Measurements from ENCODE around the gene SLC35E2B.
"Not testable (repeated sequence)": the region's sequence is repeated elsewhere in the genome, so short reads cannot be mapped to it uniquely, and the experiment has no call there.

The SLC35E2B gene

DNA sequence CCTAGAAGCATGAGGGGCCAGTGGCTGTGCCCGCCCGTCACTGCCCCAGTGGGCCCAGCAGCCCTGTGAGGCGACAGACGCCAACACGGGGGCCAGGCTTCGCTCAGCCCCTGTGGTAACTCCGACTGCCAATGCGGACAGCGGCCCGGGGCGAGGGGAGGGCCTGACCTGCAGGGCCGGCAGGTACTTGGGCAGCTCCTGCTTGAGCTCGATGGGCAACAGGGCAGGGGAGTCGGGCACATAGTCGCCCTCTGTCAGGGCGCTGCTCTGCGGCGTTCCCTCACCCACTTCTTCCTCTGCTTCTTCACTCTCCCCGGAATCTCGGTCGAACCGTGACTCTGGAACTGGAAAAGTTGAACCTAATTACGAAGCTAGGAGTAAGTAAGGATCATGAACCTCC is 14.6 kb upstream of the SLC35E2B start:
- not testable (repeated sequence) for H3K4ac ChIP-seq (ENCODE audit: low read depth, low read length); H3K56ac ChIP-seq (ENCODE audit: low read length); H2BK120ac ChIP-seq (ENCODE audit: low read depth, low read length); DNase-seq; H3K27ac ChIP-seq (ENCODE audit: low read depth, low read length); H3K36me3 ChIP-seq (ENCODE audit: control insufficient read depth, insufficient read depth, low read length); H3K4me1 ChIP-seq (ENCODE audit: control insufficient read depth, low read depth, low read length); H3K27me3 ChIP-seq (ENCODE audit: insufficient read depth, low read length, poor library complexity); H3K79me1 ChIP-seq (ENCODE audit: low read length); H3K79me2 ChIP-seq (ENCODE audit: control insufficient read depth, insufficient read depth, low read length); H4K5ac ChIP-seq (ENCODE audit: low read length); H3K4me3 ChIP-seq (ENCODE audit: low read length); H3K9ac ChIP-seq (ENCODE audit: low read length); H4K8ac ChIP-seq (ENCODE audit: low read depth, low read length); H2AK5ac ChIP-seq (ENCODE audit: low read length); H3K18ac ChIP-seq (ENCODE audit: low read length); H2BK15ac ChIP-seq (replicated peaks; ENCODE audit: low read depth); H3K23ac ChIP-seq (ENCODE audit: low read length); H2BK5ac ChIP-seq (ENCODE audit: low read length); H3K4me2 ChIP-seq (ENCODE audit: low read length)
- WGBS (ENCODE audit: extremely low coverage, insufficient coverage, low lambda C conversion rate): no CpG with 5 or more reads among the region's 23 CpGs

- H3K79me2 ChIP-seq (ENCODE audit: control insufficient read depth, insufficient read depth, low read length); H3K4me2 ChIP-seq (ENCODE audit: low read length); H2BK5ac ChIP-seq (ENCODE audit: low read length); H3K23ac ChIP-seq (ENCODE audit: low read length); H4K8ac ChIP-seq (ENCODE audit: low read depth, low read length); H3K27me3 ChIP-seq (ENCODE audit: insufficient read depth, low read length, poor library complexity); H3K56ac ChIP-seq (ENCODE audit: low read length); H2BK15ac ChIP-seq (replicated peaks; ENCODE audit: low read depth); H3K18ac ChIP-seq (ENCODE audit: low read length); H3K9ac ChIP-seq (ENCODE audit: low read length); H3K4me1 ChIP-seq (ENCODE audit: control insufficient read depth, low read depth, low read length); H3K27ac ChIP-seq (ENCODE audit: low read depth, low read length); DNase-seq; H3K36me3 ChIP-seq (ENCODE audit: control insufficient read depth, insufficient read depth, low read length); H3K4ac ChIP-seq (ENCODE audit: low read depth, low read length); H2AK5ac ChIP-seq (ENCODE audit: low read length); H3K4me3 ChIP-seq (ENCODE audit: low read length); H4K5ac ChIP-seq (ENCODE audit: low read length); H2BK120ac ChIP-seq (ENCODE audit: low read depth, low read length); H3K79me1 ChIP-seq (ENCODE audit: low read length): not testable (repeated sequence)
- WGBS (ENCODE audit: extremely low coverage, insufficient coverage, low lambda C conversion rate): no CpG with 5 or more reads among the region's 10 CpGs
Observed at GRCh38 chr1:1705623-1706022, 13.0 kb upstream of the SLC35E2B start.

GRCh38 chr1:1704284-1704957 is 11.8 kb upstream of the SLC35E2B start:
- not testable (repeated sequence) for H3K4me1 ChIP-seq (ENCODE audit: control insufficient read depth, low read depth, low read length); H3K36me3 ChIP-seq (ENCODE audit: control insufficient read depth, insufficient read depth, low read length); H3K23ac ChIP-seq (ENCODE audit: low read length); H3K9ac ChIP-seq (ENCODE audit: low read length); H2AK5ac ChIP-seq (ENCODE audit: low read length); H3K4ac ChIP-seq (ENCODE audit: low read depth, low read length); H3K27ac ChIP-seq (ENCODE audit: low read depth, low read length); H2BK15ac ChIP-seq (replicated peaks; ENCODE audit: low read depth); H3K18ac ChIP-seq (ENCODE audit: low read length); H3K27me3 ChIP-seq (ENCODE audit: insufficient read depth, low read length, poor library complexity); H4K5ac ChIP-seq (ENCODE audit: low read length); H3K4me3 ChIP-seq (ENCODE audit: low read length); H2BK5ac ChIP-seq (ENCODE audit: low read length); H3K79me1 ChIP-seq (ENCODE audit: low read length); H2BK120ac ChIP-seq (ENCODE audit: low read depth, low read length); H3K4me2 ChIP-seq (ENCODE audit: low read length); H3K56ac ChIP-seq (ENCODE audit: low read length); H4K8ac ChIP-seq (ENCODE audit: low read depth, low read length); H3K79me2 ChIP-seq (ENCODE audit: control insufficient read depth, insufficient read depth, low read length); DNase-seq
- WGBS (ENCODE audit: extremely low coverage, insufficient coverage, low lambda C conversion rate): no CpG with 5 or more reads among the region's 27 CpGs

DNA sequence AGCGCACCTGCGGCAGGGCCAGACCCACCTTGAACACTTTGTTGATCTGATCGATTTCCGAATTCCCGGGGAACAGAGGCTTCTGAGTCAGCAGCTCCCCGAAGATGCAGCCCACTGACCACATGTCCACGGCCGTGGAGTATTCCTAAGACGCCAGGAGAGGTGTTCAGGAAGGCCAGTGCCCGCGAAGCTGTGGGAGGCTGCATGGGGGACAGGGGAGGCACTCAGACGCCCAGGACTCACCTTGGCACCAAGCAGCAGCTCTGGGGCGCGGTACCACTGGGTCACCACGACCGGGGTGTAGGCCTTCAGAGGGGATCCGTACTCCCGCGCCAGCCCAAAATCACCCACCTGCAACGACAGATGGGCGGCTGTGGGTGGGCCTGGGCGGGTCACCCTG is 11.2 kb upstream of the SLC35E2B start:
- no peak overlapping the region for H3K4me3 ChIP-seq (ENCODE audit: low read length)
- no peak overlapping the region for H4K5ac ChIP-seq (ENCODE audit: low read length)
- no peak for DNase-seq
- no peak overlapping the region for H2AK5ac ChIP-seq (ENCODE audit: low read length)
- no peak overlapping the region for H3K9ac ChIP-seq (ENCODE audit: low read length)
- H2BK15ac ChIP-seq (replicated peaks; ENCODE audit: low read depth): no peak overlapping the region
- H3K4me1 ChIP-seq (ENCODE audit: control insufficient read depth, low read depth, low read length): no peaks in the 10 kb centered on the region
- H3K4me2 ChIP-seq (ENCODE audit: low read length): no peak overlapping the region
- H2BK120ac ChIP-seq (ENCODE audit: low read depth, low read length): no peak overlapping the region
- H3K56ac ChIP-seq (ENCODE audit: low read length): no peak overlapping the region
- no peaks in the 10 kb centered on the region for H3K36me3 ChIP-seq (ENCODE audit: control insufficient read depth, insufficient read depth, low read length)
- H3K4ac ChIP-seq (ENCODE audit: low read depth, low read length): no peak overlapping the region
- H3K18ac ChIP-seq (ENCODE audit: low read length): no peak overlapping the region
- no peak overlapping the region for H4K8ac ChIP-seq (ENCODE audit: low read depth, low read length)
- H3K27me3 ChIP-seq (ENCODE audit: insufficient read depth, low read length, poor library complexity): no peaks in the 10 kb centered on the region
- no CpG with 5 or more reads among the region's 22 CpGs for WGBS (ENCODE audit: extremely low coverage, insufficient coverage, low lambda C conversion rate)
- H3K27ac ChIP-seq (ENCODE audit: low read depth, low read length): no peak overlapping the region
- no peaks in the 10 kb centered on the region for H3K79me1 ChIP-seq (ENCODE audit: low read length)
- H2BK5ac ChIP-seq (ENCODE audit: low read length): no peak overlapping the region
- no peak overlapping the region for H3K23ac ChIP-seq (ENCODE audit: low read length)
- no peaks in the 10 kb centered on the region for H3K79me2 ChIP-seq (ENCODE audit: control insufficient read depth, insufficient read depth, low read length)

- H2BK5ac ChIP-seq (ENCODE audit: low read length); H3K79me2 ChIP-seq (ENCODE audit: control insufficient read depth, insufficient read depth, low read length); DNase-seq; H3K9ac ChIP-seq (ENCODE audit: low read length); H4K8ac ChIP-seq (ENCODE audit: low read depth, low read length); H3K56ac ChIP-seq (ENCODE audit: low read length); H3K4me3 ChIP-seq (ENCODE audit: low read length); H2BK15ac ChIP-seq (replicated peaks; ENCODE audit: low read depth); H3K27ac ChIP-seq (ENCODE audit: low read depth, low read length); H3K36me3 ChIP-seq (ENCODE audit: control insufficient read depth, insufficient read depth, low read length); H3K23ac ChIP-seq (ENCODE audit: low read length); H3K27me3 ChIP-seq (ENCODE audit: insufficient read depth, low read length, poor library complexity); H3K18ac ChIP-seq (ENCODE audit: low read length); H4K5ac ChIP-seq (ENCODE audit: low read length); H3K79me1 ChIP-seq (ENCODE audit: low read length); H2BK120ac ChIP-seq (ENCODE audit: low read depth, low read length); H3K4me1 ChIP-seq (ENCODE audit: control insufficient read depth, low read depth, low read length); H2AK5ac ChIP-seq (ENCODE audit: low read length); H3K4ac ChIP-seq (ENCODE audit: low read depth, low read length); H3K4me2 ChIP-seq (ENCODE audit: low read length): not testable (repeated sequence)
- WGBS (ENCODE audit: extremely low coverage, insufficient coverage, low lambda C conversion rate): no CpG with 5 or more reads among the region's 18 CpGs
Observed at GRCh38 chr1:1702506-1702905, 9.9 kb upstream of the SLC35E2B start.

DNA sequence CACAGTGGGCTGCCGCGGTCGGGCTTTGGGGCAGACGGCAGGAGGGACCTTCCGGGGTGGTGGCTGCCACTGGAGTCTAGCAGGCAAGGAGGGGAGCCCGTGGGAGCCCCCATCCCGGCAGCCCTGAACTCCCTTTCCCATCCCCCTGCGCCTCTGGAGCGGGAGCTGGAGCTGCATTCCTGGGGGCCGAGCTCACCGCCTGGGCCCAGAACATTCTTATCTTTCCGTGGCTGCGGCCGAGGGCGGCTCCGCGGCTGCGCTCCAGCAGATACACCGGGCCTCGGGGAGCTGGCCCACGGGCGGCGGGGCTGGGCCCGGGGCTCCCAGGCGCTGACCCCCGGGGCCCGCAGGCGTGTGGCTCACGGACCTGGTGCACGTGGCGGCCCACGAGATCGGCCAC is 8.0 kb upstream of the SLC35E2B start:
- not testable (repeated sequence) for H3K18ac ChIP-seq (ENCODE audit: low read length); H4K5ac ChIP-seq (ENCODE audit: low read length); H3K27me3 ChIP-seq (ENCODE audit: insufficient read depth, low read length, poor library complexity); H4K8ac ChIP-seq (ENCODE audit: low read depth, low read length); H2BK120ac ChIP-seq (ENCODE audit: low read depth, low read length); DNase-seq; H3K56ac ChIP-seq (ENCODE audit: low read length); H2AK5ac ChIP-seq (ENCODE audit: low read length); H3K4me3 ChIP-seq (ENCODE audit: low read length); H3K4ac ChIP-seq (ENCODE audit: low read depth, low read length); H3K4me1 ChIP-seq (ENCODE audit: control insufficient read depth, low read depth, low read length); H3K36me3 ChIP-seq (ENCODE audit: control insufficient read depth, insufficient read depth, low read length); H3K4me2 ChIP-seq (ENCODE audit: low read length); H3K27ac ChIP-seq (ENCODE audit: low read depth, low read length); H3K9ac ChIP-seq (ENCODE audit: low read length); H3K79me2 ChIP-seq (ENCODE audit: control insufficient read depth, insufficient read depth, low read length); H3K79me1 ChIP-seq (ENCODE audit: low read length); H2BK15ac ChIP-seq (replicated peaks; ENCODE audit: low read depth); H3K23ac ChIP-seq (ENCODE audit: low read length); H2BK5ac ChIP-seq (ENCODE audit: low read length)
- no CpG with 5 or more reads among the region's 33 CpGs for WGBS (ENCODE audit: extremely low coverage, insufficient coverage, low lambda C conversion rate)
